ENCODE measurements around the gene TDRD1. TPM values are rescaled to one million over a fixed set of nuclear protein-coding genes. Genes with fewer than 3 reads are reported as not detected.

TDRD1 gene
- total RNA-seq, 4 donors from 2014 or later: 1.7 TPM; not detected in 3

DNA sequence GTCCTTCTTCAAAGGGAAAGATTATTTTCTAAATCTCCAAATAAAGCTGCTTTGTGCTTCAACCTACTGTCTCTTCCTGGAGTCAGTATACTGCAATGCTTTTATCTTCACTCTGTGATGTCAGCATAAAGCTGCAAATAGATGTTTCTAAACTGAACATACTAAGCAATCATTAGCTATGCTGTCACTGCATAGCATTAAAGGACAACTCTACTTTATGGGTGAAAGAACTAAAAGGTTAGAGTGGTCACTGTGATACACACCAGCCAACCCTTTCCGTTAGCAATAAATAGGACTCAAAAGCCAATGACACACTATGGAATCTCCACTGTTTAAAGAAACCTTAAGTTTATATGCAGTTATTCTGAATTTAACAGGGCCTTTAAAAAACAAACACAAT is 6.9 kb upstream of the TDRD1 start:
- no peak for DNase-seq
- H3K4me3 ChIP-seq: peak overlapping the region in 2 of 4 donors; percentile 63 to 88
- TF ChIP-seq, protein P1, sequence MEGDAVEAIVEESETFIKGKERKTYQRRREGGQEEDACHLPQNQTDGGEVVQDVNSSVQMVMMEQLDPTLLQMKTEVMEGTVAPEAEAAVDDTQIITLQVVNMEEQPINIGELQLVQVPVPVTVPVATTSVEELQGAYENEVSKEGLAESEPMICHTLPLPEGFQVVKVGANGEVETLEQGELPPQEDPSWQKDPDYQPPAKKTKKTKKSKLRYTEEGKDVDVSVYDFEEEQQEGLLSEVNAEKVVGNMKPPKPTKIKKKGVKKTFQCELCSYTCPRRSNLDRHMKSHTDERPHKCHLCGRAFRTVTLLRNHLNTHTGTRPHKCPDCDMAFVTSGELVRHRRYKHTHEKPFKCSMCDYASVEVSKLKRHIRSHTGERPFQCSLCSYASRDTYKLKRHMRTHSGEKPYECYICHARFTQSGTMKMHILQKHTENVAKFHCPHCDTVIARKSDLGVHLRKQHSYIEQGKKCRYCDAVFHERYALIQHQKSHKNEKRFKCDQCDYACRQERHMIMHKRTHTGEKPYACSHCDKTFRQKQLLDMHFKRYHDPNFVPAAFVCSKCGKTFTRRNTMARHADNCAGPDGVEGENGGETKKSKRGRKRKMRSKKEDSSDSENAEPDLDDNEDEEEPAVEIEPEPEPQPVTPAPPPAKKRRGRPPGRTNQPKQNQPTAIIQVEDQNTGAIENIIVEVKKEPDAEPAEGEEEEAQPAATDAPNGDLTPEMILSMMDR (IDR thresholded peaks at IDR 0.05): no peak
- no peak for TF ChIP-seq POLR2A (IDR thresholded peaks at IDR 0.05)

DNA sequence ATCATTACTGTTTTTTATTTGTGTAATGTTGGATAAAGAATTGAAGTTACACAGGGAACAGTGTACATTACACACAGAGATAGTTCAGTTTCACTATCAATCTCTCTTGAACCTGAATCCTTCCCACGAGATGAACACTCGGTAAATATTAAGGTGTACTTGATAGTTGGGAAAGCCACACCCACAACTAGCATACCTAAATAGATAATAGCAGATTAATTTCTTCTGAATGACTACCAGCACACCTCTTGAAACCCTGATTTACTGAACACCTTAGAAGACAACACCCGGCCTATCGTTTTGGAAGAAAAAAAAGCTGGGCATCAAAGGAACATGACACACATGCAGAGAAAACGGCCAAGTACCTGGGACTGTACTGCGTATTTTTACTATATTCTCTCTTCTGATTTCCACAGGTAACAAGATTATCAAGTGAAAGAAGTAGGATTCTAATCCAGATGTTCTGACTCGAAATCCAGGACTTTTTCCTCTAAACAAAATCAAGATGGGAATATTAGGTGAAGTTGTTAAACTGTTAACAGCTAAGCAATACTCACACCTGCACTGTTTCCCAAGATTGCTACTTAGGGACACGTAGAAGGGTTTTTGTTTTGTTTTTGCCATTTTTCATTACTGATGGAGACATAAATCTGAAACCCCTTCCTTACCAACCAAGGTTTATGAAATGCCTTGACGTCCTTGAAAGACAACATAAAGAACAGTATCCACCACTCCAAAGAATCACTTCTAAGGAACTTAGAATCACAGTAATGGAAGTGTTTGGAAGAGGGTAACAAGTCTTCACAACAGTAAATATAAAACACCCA is 6.2 kb upstream of the TDRD1 start:
- no peak for DNase-seq
- Histone ChIP-seq H3K4me1 (peaks cover 0 to 19% (median 2%) of the 10 kb centered on the region in 4 donors), H3K27me3 (no peaks in the 10 kb centered on the region), H3K36me3 (peaks cover 0 to 11% (median 0%) of the 10 kb centered on the region in 3 donors), H3K27ac (peak overlapping the region; percentile 86 to 98 (median 93)), H3K4me3 (peak overlapping the region; percentile 63 to 98 (median 90)), H3K9me3 (peaks cover 0 to 8% (median 0%) of the 10 kb centered on the region in 4 donors)
- TF ChIP-seq, protein P1 (IDR thresholded peaks at IDR 0.05): no peak
- peak in 1 of 2 donors; percentile 28 for TF ChIP-seq POLR2A (IDR thresholded peaks at IDR 0.05)

More for the DNA sequence above, 6.9 kb upstream of the TDRD1 start:
- Histone ChIP-seq H3K4me1 (peaks cover 0 to 19% (median 2%) of the 10 kb centered on the region in 4 donors), H3K27me3 (no peaks in the 10 kb centered on the region), H3K27ac (peak overlapping the region in 3 of 4 donors; percentile 91 to 98 (median 95)), H3K36me3 (peaks cover 0 to 11% (median 0%) of the 10 kb centered on the region in 3 donors), H3K9me3 (peaks cover 0 to 8% (median 0%) of the 10 kb centered on the region in 4 donors)

DNA sequence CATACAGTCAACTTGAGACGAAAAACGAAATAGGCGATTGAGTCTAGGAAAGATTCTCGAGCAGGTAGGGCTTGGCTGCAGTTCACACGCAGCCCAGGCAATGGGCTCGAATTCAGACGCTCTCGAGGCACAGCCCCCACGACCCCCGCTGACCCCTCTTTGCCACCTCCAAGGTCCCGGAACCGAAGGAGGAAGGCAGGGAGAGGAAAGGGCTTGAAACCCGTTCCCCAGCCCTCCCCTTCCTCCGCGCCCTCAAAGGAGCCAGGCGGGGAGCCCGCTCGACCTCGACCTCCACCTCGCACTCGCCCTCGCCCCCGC is 5.6 kb upstream of the TDRD1 start:
- Histone ChIP-seq H3K4me3 (peak overlapping the region; percentile 63 to 98 (median 90)), H3K27ac (peak overlapping the region; percentile 86 to 98 (median 93)), H3K27me3 (no peaks in the 10 kb centered on the region), H3K36me3 (peaks cover 0 to 11% (median 0%) of the 10 kb centered on the region in 3 donors), H3K9me3 (peaks cover 0 to 7% (median 0%) of the 10 kb centered on the region in 4 donors), H3K4me1 (peaks cover 0 to 19% (median 2%) of the 10 kb centered on the region in 4 donors)
- TF ChIP-seq POLR2A (IDR thresholded peaks at IDR 0.05): no peak
- TF ChIP-seq, protein P1 (IDR thresholded peaks at IDR 0.05): no peak
- DNase-seq: no peak

DNA sequence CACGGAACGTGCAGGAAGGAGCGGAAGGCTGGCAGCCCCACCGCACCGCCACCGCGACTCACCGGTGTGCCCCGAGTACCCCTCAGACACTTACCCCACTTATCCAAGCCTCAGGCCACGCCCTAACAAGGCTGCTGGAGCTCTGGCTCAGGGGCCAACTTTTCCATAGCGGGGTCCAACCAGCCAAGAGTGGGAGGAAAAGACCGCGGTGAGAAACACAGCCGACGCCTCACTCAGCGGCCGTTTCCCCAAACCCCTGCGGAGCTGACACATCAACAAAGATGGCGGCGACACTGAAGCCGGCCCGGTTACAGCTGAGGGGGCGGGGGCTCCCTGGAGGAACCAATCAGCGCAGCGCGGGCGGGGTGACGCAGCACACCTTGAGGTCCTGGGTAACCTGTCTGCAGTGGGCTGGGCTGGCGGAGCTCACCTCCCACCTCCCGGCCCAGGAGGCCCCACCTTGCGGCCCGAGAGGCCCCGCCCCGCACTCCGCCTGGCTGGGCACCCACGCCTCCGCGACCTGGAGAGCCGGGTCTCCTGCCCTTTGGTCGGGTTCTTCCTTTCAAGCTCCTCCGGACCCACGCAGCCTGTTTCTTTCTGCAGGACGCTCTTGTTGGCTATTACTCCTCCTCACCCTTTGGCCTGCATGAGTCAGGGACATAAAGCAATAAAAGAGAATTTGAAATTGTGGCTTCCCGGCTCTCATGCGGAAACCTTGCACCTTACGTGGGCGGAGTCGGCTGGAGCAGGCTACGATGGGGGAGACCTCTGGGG is 5.0 kb upstream of the TDRD1 start, which contains the start of gene CCDC186:
TSS of gene CCDC186 (minus strand) at position 283 of the 774 bp plus-strand sequence. CDS start 10,935 bp downstream, outside the sequence.
- H3K27me3 ChIP-seq: no peaks in the 10 kb centered on the region
- peak; percentile 98 to 99 (median 99) for DNase-seq

More for the DNA sequence above, 5.0 kb upstream of the TDRD1 start, which contains the start of gene CCDC186:
- Histone ChIP-seq H3K9me3 (peaks cover 0 to 1% (median 0%) of the 10 kb centered on the region in 4 donors), H3K36me3 (peaks cover 0 to 11% (median 0%) of the 10 kb centered on the region in 3 donors), H3K4me1 (peaks cover 0 to 19% (median 2%) of the 10 kb centered on the region in 4 donors), H3K27ac (peak within 1 kb of the TSS; percentile 86 to 98 (median 93)), H3K4me3 (peak within 1 kb of the TSS; percentile 63 to 98 (median 90))
- TF ChIP-seq, protein P1 (IDR thresholded peaks at IDR 0.05): no peak
- TF ChIP-seq POLR2A (IDR thresholded peaks at IDR 0.05): peak; percentile 74 to 88
